BJ (cell line): ENCODE data around the gene SNX7. TPM values are rescaled to one million over a fixed set of nuclear protein-coding genes. Genes with fewer than 3 reads are reported as not detected.
A peak's percentile ranks its signal among the peaks of the same experiment; 100 is the strongest.

Experiments
- CTCF ChIA-PET: fragments of 350-600 bp; formaldehyde crosslinking; extraction: SDS; loops from one replicate; lab custom pipeline; 2021; ENCODE audit warnings: antibody characterized with exemption, inconsistent platforms; lab: Yijun Ruan, JAX
- POLR2A ChIA-PET: fragments of 300-600 bp; sonication (Branson Sonifier 250); formaldehyde crosslinking; extraction: SDS; loops from one replicate; lab custom pipeline; 2021; ENCODE audit warnings: antibody characterized with exemption; lab: Charles Lee
- DNase-seq: peaks from one replicate; pipeline ENCODE4 v3.0.0-alpha.2; 2011; ENCODE audit warnings: low read depth
- H3K27me3 ChIP-seq: 2 replicates; pipeline ENCODE4 v1.6.0; 2011; ENCODE audit warnings: low read length; ENCODE audit not compliant: control insufficient read depth, insufficient read depth
- H3K36me3 ChIP-seq: 2 replicates; pipeline ENCODE4 v1.5.1; 2011; ENCODE audit warnings: low read length; ENCODE audit not compliant: control insufficient read depth, insufficient read depth
- H3K4me3 ChIP-seq: 2 replicates; pipeline ENCODE4 v1.5.1; 2011; ENCODE audit warnings: low read depth, mild to moderate bottlenecking, control low read depth, low read length
- CTCF ChIP-seq: IDR thresholded peaks from 2 replicates; pipeline ENCODE4 v1.5.1; 2011; ENCODE audit warnings: low read depth, mild to moderate bottlenecking, control low read depth, inconsistent platforms, low read length, moderate library complexity; ENCODE audit not compliant: insufficient read depth
- polyA plus RNA-seq: library from polyadenylated mRNA; depleted of rRNA; stranded (reverse); fragments of >200 nt; gene quantifications from 2 replicates; pipeline ENCODE4 v1.2.3, GENCODE V29; 2011

Gene SNX7
- polyA plus RNA-seq, 1 experiment, result 13.4 TPM

GRCh38 chr1:98781906-98782305, 120.4 kb downstream of the SNX7 start:
- Histone ChIP-seq H3K4me3 (no peak overlapping the region), H3K36me3 (no peaks in the 10 kb centered on the region), H3K27me3 (no peaks in the 10 kb centered on the region)
- no peak for DNase-seq
- no peak for TF ChIP-seq CTCF
- ChIA-PET CTCF (no interaction called here), POLR2A (no interaction called here)

- CTCF ChIA-PET, result interaction anchor here (0.6 kb wide), 1 partner anchor 140 kb away, joined by 3 read pairs; no protein-coding TSS in a partner anchor
- TF ChIP-seq CTCF, result no peak
- POLR2A ChIA-PET, result no interaction called here
- no peaks in the 10 kb centered on the region for H3K27me3 ChIP-seq
- DNase-seq, result no peak
- no peaks in the 10 kb centered on the region for H3K36me3 ChIP-seq
- no peak overlapping the region for H3K4me3 ChIP-seq
Observed at GRCh38 chr1:98783821-98784220, 122.3 kb downstream of the SNX7 start.

GRCh38 chr1:98791498-98791897, 130.0 kb downstream of the SNX7 start:
- CTCF ChIA-PET, result interaction anchor here (0.6 kb wide), 1 partner anchor 11 kb away, joined by 3 read pairs; no protein-coding TSS in a partner anchor
- no peak for DNase-seq
- POLR2A ChIA-PET, result no interaction called here
- no peak for TF ChIP-seq CTCF
- Histone ChIP-seq H3K36me3 (no peaks in the 10 kb centered on the region), H3K4me3 (no peak overlapping the region), H3K27me3 (no peaks in the 10 kb centered on the region; the same call in 1 of the 2 replicates)

GRCh38 chr1:98792123-98792522, 130.6 kb downstream of the SNX7 start:
- TF ChIP-seq CTCF, result no peak
- CTCF ChIA-PET, result no interaction called here
- Histone ChIP-seq H3K4me3 (no peak overlapping the region), H3K27me3 (no peaks in the 10 kb centered on the region; the same call in 1 of the 2 replicates), H3K36me3 (no peaks in the 10 kb centered on the region)
- POLR2A ChIA-PET, result no interaction called here
- DNase-seq, result peak; percentile 47

- Histone ChIP-seq H3K27me3 (no peaks in the 10 kb centered on the region; the same call in 1 of the 2 replicates), H3K36me3 (no peaks in the 10 kb centered on the region), H3K4me3 (no peak overlapping the region)
- peak; percentile 2 for DNase-seq
- POLR2A ChIA-PET, result no interaction called here
- CTCF ChIA-PET, result interaction anchor here (1.1 to 2.5 kb wide), 11 partner anchors 8 to 914 kb away, joined by 3 to 12 read pairs (median 4); no protein-coding TSS in a partner anchor
- TF ChIP-seq CTCF, result no peak
Observed at GRCh38 chr1:98793136-98793535, 131.6 kb downstream of the SNX7 start.
